Ovary (tissue), 3 donors: ENCODE results near the gene GALNTL6.

Experiments
- POLR2A ChIP-seq: fragments of 450-650 bp; IDR thresholded peaks from one replicate; pipeline ENCODE4 v1.6.1; 2017; ENCODE audit warnings: antibody characterized with exemption, mild to moderate bottlenecking, moderate library complexity
- TF ChIP-seq, protein P1 (sequence below), 3 donors: fragments of 450-650 bp in 2 of 3; fragments of 200-600 bp in 1 of 3; IDR thresholded peaks; one replicate each; pipeline versions ENCODE4 v1.5.1 to v1.8.0; 2016 to 2022; ENCODE audit warnings: antibody characterized with exemption in 3 of 3, mild to moderate bottlenecking in 1 of 3
- donor health status: DM: no; HTN: no; CAD: no.

GRCh38 chr4:172983631-172984030 lies 1170.4 kb downstream of the GALNTL6 start:
- TF ChIP-seq, protein P1, sequence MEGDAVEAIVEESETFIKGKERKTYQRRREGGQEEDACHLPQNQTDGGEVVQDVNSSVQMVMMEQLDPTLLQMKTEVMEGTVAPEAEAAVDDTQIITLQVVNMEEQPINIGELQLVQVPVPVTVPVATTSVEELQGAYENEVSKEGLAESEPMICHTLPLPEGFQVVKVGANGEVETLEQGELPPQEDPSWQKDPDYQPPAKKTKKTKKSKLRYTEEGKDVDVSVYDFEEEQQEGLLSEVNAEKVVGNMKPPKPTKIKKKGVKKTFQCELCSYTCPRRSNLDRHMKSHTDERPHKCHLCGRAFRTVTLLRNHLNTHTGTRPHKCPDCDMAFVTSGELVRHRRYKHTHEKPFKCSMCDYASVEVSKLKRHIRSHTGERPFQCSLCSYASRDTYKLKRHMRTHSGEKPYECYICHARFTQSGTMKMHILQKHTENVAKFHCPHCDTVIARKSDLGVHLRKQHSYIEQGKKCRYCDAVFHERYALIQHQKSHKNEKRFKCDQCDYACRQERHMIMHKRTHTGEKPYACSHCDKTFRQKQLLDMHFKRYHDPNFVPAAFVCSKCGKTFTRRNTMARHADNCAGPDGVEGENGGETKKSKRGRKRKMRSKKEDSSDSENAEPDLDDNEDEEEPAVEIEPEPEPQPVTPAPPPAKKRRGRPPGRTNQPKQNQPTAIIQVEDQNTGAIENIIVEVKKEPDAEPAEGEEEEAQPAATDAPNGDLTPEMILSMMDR (IDR thresholded peaks at IDR 0.05), result no peak
- no peak for TF ChIP-seq POLR2A
